ENCODE data around the gene CFAP91.

DNA sequence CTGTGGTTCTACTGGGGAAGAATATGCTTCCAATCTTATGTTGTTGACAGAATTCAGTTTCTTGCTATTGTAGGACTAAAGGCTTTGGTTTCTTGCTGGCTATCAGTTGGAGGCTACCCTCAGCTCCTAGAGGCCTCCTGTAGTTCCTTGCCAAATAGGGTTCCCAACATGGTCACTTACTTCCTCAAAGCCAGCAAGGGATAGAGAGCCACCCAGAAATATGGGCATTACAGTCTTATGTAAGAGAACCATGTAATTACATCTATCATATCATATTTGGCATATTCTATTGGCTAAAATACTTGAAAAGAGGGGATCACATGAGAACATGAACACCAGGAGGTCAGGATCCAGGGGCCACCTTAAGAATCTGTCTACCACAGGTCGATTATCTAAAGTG lies 19.4 kb upstream of the CFAP91 start:
- TF ChIP-seq POLR2A (IDR thresholded peaks at IDR 0.05) (no peak), CTCF (IDR thresholded peaks at IDR 0.05) (no peak)
